NCI-H82 treated with DMSO at 0.1 percent for 48 hours (cell line): Measurements from ENCODE around the gene TSPAN18.
"Not testable (repeated sequence)": the region's sequence is repeated elsewhere in the genome, so short reads cannot be mapped to it uniquely, and the experiment has no call there.

ENCODE experiments used
- DNase-seq: peaks from one replicate; lab custom pipeline; 2025; ENCODE audit not compliant: unreplicated experiment; lab: John Stamatoyannopoulos, UW

TSPAN18 gene

DNA sequence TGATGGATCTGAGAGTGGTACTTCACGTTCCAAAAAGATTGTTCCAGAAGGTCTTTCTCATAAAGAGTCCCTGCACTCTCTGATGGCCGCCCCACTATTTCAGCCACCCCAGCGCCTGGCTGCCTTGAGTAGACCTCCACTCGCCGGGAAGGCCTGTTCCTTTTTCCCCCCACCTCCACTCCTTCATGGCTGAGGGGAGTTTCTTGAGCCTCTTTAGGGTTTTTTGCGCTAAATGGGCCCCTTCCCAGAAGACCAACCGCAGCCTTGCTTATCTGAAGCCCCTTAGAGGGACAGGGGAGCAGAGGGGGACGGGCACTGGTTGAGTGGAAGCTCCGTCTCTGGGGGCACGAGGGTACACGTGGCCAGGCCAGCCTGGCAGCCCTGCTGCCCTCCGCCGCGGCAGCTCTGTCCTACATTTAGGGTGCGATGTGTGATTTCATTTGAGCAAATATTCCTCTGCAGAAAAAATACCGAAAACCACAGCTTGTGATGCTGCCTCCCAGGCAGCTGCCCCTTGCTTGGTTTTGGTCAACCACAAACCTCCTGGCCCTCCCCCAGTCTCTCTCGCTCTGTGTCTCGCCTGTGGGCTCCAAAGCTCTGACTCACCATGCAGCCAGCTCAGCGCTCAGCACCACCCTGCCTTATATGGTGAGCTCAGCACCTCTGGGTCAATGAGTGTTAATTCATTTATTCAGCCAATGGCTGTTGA is 135.2 kb downstream of the TSPAN18 start:
- DNase-seq: peak; percentile 23

DNA sequence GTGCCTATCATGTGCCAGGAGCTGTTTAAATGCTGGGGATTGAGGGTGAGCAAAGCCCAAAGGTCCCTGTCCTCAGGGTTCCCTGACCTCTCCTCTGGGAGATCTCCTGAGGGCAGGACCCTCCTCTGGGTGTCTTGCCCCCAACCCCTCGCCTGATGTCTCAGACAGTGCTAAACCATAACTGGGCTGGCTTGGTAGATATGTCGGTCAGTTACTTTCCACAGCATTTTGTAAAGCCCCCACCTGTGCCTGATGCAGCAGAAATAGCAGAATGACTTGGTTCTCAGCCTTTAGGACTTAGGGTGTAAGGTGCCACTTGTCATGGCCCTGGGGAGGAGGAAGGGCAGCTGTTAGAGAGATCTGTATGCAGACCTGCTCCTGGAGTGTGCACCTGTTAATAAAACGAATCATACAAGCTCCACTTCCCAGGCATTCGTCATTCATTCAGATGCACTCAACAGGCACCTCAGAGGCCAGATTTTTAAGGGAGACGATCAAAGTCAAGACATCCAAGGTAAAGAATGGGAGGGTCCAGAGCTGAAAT is 135.9 kb downstream of the TSPAN18 start:
- no peak for DNase-seq

- DNase-seq: no peak
Observed at GRCh38 chr11:44863231-44863630, 136.5 kb downstream of the TSPAN18 start.

- DNase-seq: no peak
Observed at GRCh38 chr11:44865866-44866272, 139.1 kb downstream of the TSPAN18 start.

DNA sequence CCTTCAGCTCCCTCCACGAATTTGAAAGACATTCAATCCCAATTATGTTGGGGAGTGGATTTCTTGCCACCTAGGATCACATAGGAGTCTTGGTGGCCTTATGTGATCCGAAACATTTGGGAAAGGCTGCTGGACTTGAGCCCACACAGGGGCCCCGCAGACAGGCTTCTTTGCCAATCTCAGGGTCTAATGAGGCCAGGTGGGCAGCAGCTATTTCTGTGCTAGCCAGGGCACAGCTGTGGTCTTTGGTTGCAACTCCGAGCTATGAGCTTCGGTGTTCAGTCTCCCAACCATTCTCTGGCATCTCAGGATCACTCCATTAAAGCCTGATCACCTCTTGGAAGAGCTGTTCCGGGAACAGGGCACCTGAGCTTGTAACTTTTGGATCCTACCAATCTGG is 139.5 kb downstream of the TSPAN18 start:
- no peak for DNase-seq

- DNase-seq: no peak
Observed at GRCh38 chr11:44868021-44868420, 141.3 kb downstream of the TSPAN18 start.

DNA sequence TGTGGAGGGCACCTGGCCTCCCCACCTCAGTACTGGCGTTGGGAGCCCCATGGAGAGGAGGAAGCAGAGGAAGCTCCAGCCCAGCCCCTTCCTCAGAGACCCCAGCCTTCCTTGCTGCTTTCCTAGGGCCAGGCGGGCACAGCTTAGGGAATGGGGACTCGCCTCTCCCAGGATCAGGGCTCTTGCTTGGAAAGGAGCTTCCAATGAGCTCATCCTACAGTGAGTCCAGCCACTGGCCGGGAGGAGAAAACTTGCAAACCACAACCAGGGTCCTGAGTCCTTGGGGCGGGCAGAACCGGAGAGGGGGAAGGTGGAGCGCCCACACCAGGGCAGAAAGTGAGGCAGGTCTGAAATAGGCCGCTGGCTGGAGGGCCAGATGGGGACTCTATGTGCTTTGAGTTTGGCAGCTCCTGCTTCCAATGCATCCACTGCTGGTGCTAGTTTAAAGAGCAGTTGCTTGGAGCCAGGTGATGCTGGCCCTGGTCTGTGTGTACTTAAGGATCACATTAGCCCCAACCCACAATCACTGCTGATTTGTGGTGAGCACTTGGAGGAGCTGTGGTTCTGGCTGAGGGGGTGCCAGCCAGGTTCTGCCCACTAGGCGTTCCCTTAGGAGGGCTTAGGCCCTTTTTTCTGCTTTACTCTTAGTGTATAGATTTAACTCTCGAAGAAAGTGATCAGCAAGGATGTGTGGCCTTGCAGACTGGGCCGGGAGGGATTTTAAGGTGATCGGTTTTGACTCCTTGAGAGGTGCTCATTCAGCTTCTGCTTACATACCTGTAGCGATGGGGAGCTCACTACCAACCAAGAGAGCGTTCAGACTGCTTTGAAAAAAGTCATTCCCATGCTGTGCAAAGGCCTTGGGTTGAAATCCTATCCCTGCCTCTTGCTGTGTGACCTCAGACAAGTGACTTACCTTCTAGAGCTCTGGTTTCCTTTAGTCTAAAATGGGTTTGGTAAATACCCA is 142.0 kb downstream of the TSPAN18 start:
- no peak for DNase-seq

DNA sequence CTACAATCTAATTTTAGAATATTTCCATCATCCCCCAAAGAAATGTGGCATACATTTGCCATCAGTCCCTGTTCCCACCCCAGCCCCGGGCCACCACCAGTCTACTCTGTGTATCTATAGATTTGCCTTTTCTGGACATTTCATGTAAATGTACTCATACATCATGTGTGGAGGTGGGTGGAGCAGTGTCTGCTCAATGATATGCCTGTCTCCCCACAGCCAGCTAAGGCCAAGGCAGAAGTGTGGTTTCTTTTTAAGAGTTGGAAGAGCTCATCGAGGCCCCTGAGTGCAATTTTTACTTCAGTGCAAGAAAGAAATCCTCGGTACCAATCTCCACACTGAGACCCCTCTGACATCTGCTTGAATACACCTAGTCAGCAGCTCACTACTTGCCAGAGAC is 143.4 kb downstream of the TSPAN18 start:
- DNase-seq: no peak

- no peak for DNase-seq
Observed at GRCh38 chr11:44870615-44871176, 143.9 kb downstream of the TSPAN18 start.

GRCh38 chr11:44871682-44872081 is 144.9 kb downstream of the TSPAN18 start:
- not testable (repeated sequence) for DNase-seq

- no peak for DNase-seq
Observed at GRCh38 chr11:44872556-44872955, 145.8 kb downstream of the TSPAN18 start.

DNA sequence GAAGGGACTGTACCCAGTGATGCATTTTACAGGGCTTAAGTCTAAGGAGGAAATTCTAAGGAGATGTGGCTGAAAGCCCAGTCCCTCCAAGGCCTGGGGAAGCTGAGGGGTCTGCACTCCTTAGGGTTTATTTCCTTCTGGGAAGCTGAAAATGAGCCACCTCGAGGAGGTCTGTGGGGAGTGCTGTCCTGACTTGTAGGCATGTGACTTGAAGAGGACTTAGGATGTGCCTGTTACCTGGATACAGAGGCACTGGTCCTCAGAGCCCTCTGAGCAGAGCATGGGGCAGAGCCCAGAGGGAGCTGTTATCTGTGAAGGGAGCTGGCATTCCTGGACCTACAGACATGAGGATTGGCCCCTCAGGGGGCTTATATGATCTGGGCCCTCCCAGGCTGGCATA is 146.8 kb downstream of the TSPAN18 start:
- DNase-seq: no peak

DNA sequence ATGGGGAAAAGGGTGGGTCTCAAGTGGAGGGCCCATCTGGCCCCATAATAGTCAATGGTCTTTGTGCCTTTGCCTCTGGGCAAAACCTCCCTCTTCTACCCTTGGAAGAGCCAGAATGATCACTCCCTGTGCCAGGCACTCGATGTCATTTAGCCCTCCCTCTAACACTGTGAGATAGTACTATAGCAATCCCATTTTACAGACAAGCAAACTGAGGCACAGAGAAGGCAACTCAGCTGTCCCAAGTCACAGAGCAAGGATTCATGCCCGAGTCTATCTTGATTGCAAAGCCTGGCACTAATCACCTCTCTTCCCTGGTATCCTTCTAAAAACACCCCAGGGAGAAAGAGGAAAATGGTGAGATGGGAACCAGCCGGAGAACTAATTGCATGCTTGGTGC is 147.5 kb downstream of the TSPAN18 start:
- DNase-seq: no peak

GRCh38 chr11:44875037-44875436 is 148.3 kb downstream of the TSPAN18 start:
- no peak for DNase-seq

DNA sequence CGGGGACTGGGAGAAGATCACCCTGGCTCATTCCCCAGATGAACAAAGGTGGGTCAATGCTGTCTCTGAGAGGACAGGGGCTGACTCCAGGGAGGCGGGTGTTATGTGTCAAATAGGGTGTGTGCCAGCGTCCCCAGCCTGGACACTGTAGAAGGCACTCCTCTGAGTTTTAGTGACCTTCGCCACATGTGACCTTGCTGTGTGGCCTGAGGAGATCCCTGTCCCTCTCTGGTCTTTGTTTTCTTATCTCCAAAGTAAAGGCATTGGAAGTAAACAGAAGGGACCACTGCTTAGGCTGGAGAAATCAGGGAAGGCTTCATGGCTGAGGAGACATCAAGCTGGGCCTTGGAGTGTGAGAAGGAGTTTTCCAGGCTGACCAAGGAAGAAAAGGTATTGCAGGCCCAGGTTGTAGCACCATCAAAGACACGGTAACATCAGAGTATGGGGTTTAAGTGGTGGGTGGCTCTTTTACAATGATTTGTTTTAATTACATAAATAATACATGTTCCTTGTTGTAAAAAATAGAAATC is 149.5 kb downstream of the TSPAN18 start:
- no peak for DNase-seq

DNA sequence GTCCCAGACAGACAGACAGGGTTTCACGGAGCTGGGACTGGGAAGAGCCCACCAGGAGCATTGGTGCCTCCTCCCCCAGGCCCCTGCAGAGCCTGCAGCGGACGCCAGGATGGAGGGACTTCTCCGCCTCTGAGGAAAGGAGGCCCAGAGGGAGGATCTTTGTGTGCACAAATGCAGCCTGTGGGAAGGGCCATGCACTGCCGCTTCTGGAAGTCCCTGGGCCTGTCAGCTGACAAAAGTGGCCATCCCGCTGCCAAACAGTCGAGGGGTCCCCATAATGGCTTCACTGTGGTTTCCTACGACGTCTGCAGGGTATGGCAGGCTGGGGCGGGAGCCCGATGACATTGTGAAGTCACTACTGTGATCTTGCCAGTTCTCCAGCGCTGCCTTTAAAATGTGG is 150.1 kb downstream of the TSPAN18 start:
- no peak for DNase-seq

- DNase-seq: no peak
Observed at GRCh38 chr11:44877571-44878497, 151.1 kb downstream of the TSPAN18 start.

GRCh38 chr11:44878711-44879110 is 151.9 kb downstream of the TSPAN18 start:
- no peak for DNase-seq

DNA sequence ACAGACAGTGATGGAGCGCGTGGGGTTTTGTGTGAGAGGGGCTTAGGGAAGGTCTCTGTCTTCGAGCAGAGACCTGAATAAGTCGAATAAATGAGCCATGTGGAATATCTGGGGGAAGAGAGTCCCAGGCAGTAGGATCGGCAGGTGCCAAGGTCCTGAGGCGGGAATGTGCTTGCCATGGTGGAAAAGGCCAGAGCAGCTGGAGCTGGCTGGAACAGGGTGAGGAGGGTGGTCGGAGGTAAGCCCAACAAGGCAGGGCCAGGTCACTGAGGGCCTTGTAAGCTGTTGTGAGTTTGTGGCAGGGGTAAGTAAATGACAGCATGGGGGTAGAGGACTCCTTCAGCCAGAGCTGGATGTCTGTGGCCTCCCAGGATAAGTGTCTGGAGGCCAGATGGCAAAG is 152.7 kb downstream of the TSPAN18 start:
- DNase-seq: no peak

- DNase-seq: no peak
Observed at GRCh38 chr11:44880511-44880910, 153.7 kb downstream of the TSPAN18 start.
